Hypothalamus (tissue), 51 donors: ENCODE data around the gene PDZK1.
"Not testable (repeated sequence)": the region's sequence is repeated elsewhere in the genome, so short reads cannot be mapped to it uniquely, and the experiment has no call there.

ENCODE experiments used
- DNase-seq, 51 donors: peaks; one replicate each; lab custom pipeline; 2025; lab: John Stamatoyannopoulos, UW

The PDZK1 gene

GRCh38 chr1:145711213-145711651 is 4.1 kb upstream of the PDZK1 start:
- no peak for DNase-seq

DNA sequence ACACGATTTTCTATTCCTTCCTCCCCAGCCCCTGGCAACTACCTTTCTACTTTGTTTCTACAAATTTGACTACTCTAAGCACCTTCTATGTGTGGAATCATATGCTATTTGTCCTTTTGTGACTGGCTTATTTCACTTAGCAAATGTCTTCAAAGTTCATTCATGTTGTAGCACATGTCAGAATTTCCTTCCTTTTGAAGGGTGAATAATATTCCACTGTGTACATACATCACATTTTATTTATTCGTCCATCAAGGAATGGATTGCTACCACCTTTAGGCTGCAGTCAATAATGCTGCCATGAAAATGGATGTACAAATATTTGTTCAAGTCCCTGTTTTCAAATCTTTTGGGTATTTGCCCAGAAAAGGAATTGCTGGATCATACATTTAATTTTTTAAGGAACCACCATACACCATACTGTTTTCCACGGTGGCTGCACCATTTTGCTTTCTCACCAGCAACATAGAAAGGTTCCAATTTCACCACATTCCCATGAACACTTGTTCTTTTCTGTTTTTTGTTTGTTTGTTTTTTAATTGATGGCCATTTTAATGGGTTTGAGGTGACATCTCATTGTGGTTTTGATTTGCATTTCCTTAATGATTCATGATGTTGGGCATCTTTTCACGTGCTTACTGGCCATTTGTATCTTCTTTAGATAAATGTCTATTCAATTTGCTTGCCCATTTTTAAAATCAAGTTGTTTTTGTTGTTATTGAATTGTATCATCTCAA is 3.3 kb upstream of the PDZK1 start:
- DNase-seq = no peak

DNA sequence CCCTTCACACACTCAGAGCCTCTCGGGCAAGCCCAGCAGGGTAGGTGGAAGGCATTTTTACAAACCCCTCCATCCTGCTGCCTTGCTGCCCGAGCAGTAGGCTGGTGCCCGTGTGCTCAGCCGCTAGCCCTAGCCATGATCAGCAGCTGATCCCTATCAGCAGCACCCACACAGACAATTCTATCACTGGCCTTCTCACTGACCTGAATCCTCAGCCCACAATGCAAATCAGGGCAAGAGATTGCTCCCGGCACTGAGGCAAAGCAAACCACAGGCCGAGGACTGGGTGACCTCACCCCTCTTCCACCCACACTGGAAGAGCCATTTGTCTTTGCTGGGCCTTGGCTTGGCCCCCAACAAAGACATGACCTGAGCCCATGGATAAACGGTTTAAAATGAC is 895 bp upstream of the PDZK1 start:
- no peak for DNase-seq

DNA sequence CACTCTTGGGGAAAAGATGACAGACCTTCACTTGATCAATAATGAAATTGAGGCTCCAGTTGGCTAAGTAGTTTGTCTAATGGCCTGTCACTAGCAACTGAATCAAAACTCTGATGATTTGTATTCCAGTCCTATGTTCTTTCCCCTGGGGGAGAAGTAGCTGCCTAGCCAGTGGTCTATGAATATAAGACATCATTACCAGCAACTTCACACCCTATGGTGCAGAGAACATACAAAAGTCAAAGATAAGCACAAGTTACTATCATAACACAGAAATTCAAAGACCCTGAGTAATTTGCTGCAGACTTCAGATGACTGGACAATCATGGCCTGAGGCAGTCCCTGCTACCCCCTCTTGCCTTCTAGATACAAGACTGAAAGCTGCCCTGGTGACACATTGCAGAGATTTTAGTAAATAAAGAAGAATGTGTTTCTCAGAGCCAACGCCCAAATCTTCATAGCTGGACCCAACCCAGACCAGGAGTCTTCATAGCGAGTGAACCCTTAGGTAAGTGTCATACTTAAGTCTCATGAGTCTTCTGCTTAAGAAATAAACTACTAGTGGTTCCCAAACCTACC is 993 bp downstream of the PDZK1 start:
- no peak for DNase-seq

- no peak for DNase-seq
These were observed 1.5 kb downstream of the PDZK1 start for GRCh38 chr1:145705622-145706021.

DNA sequence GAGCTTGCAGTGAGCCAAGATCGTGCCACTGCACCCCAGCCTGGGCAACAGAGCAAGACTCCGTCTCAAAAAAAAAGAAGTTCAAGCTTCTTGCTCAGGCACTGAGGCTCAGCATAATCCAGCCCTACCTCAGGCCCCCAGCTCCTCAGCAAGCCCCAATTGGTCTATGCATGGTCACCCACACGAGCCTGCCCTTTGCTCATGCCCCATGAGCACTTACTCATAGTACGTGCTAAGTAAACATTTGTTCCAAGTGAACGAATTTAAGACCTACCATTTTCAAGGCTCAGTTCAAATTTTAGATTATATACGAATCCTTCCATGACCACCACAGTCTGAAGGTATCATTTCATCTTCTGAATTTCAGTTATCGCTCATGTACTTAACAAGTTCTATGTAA is 4.3 kb downstream of the PDZK1 start:
- DNase-seq = no peak

- no peak for DNase-seq
These were observed 5.1 kb downstream of the PDZK1 start for GRCh38 chr1:145702052-145702451.

DNA sequence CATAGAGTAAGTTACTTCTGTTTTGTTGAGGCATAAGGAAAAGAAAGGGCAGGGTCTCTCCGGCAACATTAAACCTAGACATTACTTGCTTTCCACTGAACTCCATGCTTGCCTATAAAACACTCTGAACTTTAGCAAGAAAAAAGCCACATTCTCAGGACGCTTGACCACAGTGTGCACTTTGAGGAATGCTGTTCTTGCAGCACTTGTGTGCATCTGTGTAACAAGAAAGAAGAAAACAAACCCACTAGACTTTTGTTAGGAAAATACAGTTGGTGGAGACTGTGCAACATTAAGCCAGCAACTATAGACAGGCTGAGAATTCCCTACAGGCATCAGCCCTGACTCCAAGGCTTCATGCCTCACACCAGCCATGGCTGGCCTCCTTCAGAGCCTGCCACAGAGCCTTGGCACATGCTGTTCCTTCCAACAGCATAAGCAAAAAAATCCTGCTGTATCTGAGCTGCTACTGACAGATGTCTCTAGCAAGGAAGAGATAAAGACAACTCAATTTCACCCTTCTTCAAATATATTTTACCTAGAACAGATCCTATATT is 5.8 kb downstream of the PDZK1 start:
- DNase-seq = no peak

- DNase-seq = no peak
These were observed 10.6 kb downstream of the PDZK1 start for GRCh38 chr1:145696630-145696960.

- no peak for DNase-seq
These were observed 11.1 kb downstream of the PDZK1 start for GRCh38 chr1:145695821-145696629.

GRCh38 chr1:145692785-145693443 is 14.3 kb downstream of the PDZK1 start:
- no peak for DNase-seq

DNA sequence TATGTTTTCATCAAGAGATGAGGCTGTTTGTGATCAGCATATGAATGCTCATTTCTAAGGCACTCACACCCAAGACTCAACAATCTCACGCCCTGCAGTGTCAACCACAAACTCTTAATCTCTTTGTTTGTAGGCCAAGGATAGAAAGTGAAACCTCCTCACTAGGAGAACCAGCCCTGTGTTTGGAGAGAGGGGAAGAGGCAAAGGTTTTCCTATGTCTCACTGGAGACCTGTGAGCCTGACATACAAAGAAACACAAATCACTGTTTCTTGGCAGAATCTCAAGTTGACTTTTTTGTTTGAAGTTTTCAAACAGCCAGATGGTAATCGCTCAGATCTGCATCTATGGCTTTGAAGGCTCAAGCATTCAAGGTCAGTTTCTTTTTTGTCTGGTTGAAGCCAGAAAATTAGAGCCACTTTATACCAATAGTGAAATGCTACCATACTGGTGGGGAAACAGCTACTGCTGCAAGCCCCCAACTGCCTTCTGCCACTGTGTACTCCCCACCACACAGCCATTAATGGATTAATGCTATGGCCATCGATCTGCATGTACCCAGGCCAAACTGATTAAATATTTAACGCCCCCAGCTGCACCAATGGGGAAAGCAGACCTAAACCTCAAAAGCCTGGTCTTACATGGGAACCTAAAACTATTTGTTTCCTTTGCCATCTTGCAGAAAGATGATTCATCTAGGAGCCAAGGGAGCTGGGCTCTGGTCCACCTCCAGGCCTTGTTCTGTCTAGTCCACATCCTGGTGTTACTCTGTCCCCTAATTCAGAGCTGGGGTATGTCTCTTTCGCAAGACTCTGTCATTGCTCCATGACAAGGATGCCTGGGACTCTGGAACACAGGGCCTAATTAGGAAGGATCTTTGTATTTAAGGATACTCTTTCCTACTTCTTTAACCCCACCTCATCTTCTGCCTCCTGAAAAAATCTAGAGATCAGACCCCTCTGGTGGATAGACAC is 16.3 kb downstream of the PDZK1 start:
- no peak for DNase-seq

- no peak for DNase-seq
These were observed 17.2 kb downstream of the PDZK1 start for GRCh38 chr1:145689922-145690321.

DNA sequence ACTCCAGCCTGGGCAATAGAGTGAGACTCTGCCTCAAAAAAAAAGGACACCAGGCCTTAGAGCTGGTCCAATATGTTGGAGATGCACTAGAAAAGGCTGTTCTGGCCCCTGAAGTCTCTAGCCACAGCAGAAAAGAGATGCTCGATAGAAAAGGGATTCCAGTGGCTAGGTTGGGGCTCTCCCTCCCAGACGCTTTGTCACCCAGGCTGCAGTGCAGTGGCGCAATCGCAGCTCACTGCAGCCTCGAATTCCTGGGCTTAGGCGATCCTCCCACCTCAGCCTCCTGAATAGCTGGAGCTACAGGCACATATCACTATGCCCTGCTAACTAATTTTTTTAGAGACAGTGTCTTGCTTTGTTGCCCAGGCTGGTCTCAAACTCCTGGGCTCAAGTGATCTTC is 18.2 kb downstream of the PDZK1 start:
- no peak for DNase-seq

DNA sequence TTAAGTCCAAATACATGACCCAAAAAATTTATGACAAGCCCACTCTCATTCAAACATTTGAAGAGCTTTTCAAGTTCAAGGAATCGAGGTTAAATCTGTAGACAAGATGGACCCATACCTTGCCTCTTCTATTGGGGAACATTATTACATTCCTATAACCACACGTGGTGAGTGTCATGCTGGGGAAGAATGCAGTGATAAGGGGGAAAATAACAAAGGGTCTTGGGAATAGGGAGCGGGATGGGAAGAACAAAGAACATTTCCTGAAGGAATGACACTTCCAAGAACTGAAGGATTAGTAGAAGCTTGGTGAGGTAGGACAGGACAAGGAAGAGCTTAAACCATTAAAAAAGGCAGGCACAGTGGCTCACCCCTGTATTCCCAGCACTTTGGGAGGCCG is 18.8 kb downstream of the PDZK1 start:
- DNase-seq = no peak

DNA sequence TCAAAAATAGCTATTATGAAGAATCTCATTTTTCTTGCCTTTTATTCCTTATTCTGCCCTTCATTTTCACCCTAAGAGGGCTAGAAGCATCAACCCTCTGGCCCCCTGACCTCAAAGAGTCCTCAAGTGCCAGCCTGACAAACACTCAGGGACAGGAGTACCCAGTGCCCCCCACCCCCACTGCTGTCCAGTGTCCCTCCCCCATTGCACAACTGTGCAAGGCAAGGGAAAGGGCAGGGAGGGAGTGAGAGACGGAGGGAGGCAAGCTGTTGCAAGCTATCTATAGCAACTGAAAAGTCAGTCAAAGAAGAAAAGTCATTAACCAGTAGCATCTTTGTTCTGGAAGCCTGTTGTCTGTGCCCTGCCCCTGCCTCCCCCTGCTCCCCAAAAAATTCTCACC is 21.1 kb downstream of the PDZK1 start:
- DNase-seq = not testable (repeated sequence)

GRCh38 chr1:145684858-145685257 is 22.3 kb downstream of the PDZK1 start:
- DNase-seq = not testable (repeated sequence)

DNA sequence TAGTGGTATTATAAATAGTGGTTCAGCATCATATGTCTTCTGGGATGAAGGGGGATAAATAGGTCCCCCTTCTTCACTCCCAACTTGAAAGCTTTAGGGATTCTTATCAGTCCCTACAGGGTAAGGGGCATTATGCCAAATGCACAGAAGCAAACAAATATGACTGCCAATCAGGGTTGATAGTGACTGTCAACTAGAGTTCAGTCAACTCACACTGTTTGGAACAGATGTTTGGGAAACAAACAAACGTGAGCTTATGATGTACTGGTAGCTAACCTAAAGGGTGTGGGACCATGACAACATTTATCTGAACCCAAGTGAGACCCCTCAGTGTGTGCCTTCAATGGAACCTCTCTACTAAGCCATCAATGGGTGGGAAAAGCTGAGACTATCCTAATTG is 34.0 kb downstream of the PDZK1 start:
- not testable (repeated sequence) for DNase-seq

DNA sequence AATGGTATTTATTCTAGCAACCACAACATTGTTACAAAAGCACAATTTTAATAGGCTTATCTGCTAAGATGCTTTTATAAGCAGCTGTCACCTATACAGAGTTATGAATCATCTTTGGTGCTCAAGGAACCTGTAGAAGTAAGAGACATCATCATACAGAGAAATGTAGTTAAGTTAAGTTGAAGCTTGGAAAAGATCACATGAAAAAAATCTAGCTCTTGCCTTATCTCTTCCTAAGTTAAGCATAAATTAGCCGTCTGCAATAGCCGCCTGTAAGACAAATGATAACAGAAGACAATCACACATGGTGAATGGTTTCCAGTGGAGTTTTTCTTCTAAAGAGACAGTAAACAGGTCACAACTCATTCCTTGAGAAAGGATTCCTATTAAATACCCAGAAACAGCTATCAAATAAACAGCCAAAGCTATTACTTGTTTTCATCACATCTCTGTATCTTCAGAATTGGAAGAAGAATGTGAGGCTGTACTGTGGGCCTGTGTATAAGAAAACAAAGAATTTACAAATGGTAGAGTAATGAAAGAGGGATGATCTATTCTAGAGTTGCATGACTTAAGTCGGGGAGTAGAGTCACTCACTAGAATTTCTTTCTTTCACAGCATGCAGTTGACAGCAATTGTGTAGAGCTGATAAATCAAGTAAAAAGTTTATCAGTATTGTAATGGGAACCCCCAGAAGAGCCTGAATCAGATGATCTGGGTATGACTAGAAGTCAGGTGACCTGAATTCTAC is 36.0 kb downstream of the PDZK1 start:
- not testable (repeated sequence) for DNase-seq
